ENCODE data around the gene USP7. TPM values are rescaled to one million over a fixed set of nuclear protein-coding genes. Genes with fewer than 3 reads are reported as not detected.
"Not testable (repeated sequence)": the region's sequence is repeated elsewhere in the genome, so short reads cannot be mapped to it uniquely, and the experiment has no call there.

USP7 gene
- total RNA-seq, 2 experiments from 2014 or later, result 162 to 166 TPM

- ChIA-PET POLR2A (interaction anchor here (1.4 kb wide), 1 partner anchor 19 kb away, joined by 5 read pairs; the partner anchor contains the start of gene CARHSP1), CTCF (no interaction called here)
- Mint-ChIP-seq H3K4me3 (no peak overlapping the region), H3K9me3 (no peaks in the 10 kb centered on the region), H3K27ac (no peak overlapping the region), H3K4me1 (peaks cover 30% of the 10 kb centered on the region), H3K36me3 (ENCODE audit: low read depth) (peaks cover 33% of the 10 kb centered on the region), H3K27me3 (peaks cover 5% of the 10 kb centered on the region)
- DNase-seq, result no peak
Measured at GRCh38 chr16:8887431-8887765, 76.3 kb downstream of the USP7 start.

- Mint-ChIP-seq H3K4me1 (peaks cover 24% of the 10 kb centered on the region), H3K9me3 (no peaks in the 10 kb centered on the region), H3K36me3 (ENCODE audit: low read depth) (peaks cover 27% of the 10 kb centered on the region), H3K4me3 (no peak overlapping the region), H3K27me3 (peaks cover 5% of the 10 kb centered on the region), H3K27ac (no peak overlapping the region)
- ChIA-PET CTCF (no interaction called here), POLR2A (interaction anchor here (0.6 kb wide), 1 partner anchor 77 kb away, joined by 3 read pairs; no protein-coding TSS in a partner anchor)
- no peak for DNase-seq
Measured at GRCh38 chr16:8886593-8887430, 76.9 kb downstream of the USP7 start.

- POLR2A ChIA-PET, result interaction anchor here (0.6 to 1.4 kb wide), 2 partner anchors 18 to 76 kb away, joined by 3 to 7 read pairs; partner anchors contain the start of gene CARHSP1
- Mint-ChIP-seq H3K27me3 (peaks cover 5% of the 10 kb centered on the region), H3K9me3 (no peaks in the 10 kb centered on the region), H3K4me3 (no peak overlapping the region), H3K36me3 (ENCODE audit: low read depth) (peaks cover 18% of the 10 kb centered on the region), H3K27ac (no peak overlapping the region), H3K4me1 (peaks cover 16% of the 10 kb centered on the region)
- DNase-seq, result no peak
- CTCF ChIA-PET, result no interaction called here
Measured at GRCh38 chr16:8885674-8886592, 77.8 kb downstream of the USP7 start.

GRCh38 chr16:8882725-8883377 is 80.9 kb downstream of the USP7 start:
- Mint-ChIP-seq H3K9me3 (no peaks in the 10 kb centered on the region), H3K4me3 (no peak overlapping the region), H3K36me3 (ENCODE audit: low read depth) (peaks cover 8% of the 10 kb centered on the region), H3K27me3 (peaks cover 5% of the 10 kb centered on the region), H3K4me1 (peaks cover 25% of the 10 kb centered on the region), H3K27ac (no peak overlapping the region)
- no peak for DNase-seq
- POLR2A ChIA-PET, result interaction anchor here (0.9 to 2.6 kb wide), 3 partner anchors 10 to 210 kb away, joined by 3 to 8 read pairs (median 5); partner anchors contain the start of gene CARHSP1
- CTCF ChIA-PET, result interaction anchor here (0.6 to 6.4 kb wide), 4 partner anchors 13 to 141 kb away, joined by 3 to 64 read pairs (median 4); partner anchors contain the start of gene CARHSP1

GRCh38 chr16:8882041-8882617 is 81.6 kb downstream of the USP7 start, which contains the start of gene LITAFD:
Gene LITAFD (plus strand): TSS chr16:8882351. CDS start chr16:8884356, 2,005 bp downstream.
- CTCF ChIA-PET, result interaction anchor here (0.6 to 6.4 kb wide), 10 partner anchors 9 to 315 kb away, joined by 3 to 64 read pairs (median 6); partner anchors contain the start of genes CARHSP1, PMM2 and TMEM186
- POLR2A ChIA-PET, result interaction anchor here (1.0 to 2.6 kb wide), 4 partner anchors 9 to 17 kb away, joined by 3 to 8 read pairs (median 4); partner anchors contain the start of gene CARHSP1
- DNase-seq, result no peak
- H3K4me1 Mint-ChIP-seq, result peaks cover 25% of the 10 kb centered on the region
- peaks cover 5% of the 10 kb centered on the region for H3K27me3 Mint-ChIP-seq
- H3K36me3 Mint-ChIP-seq (ENCODE audit: low read depth), result peaks cover 4% of the 10 kb centered on the region
- no peaks in the 10 kb centered on the region for H3K9me3 Mint-ChIP-seq
- no peak within 1 kb of the TSS for H3K4me3 Mint-ChIP-seq
- H3K27ac Mint-ChIP-seq, result no peak within 1 kb of the TSS

- POLR2A ChIA-PET, result interaction anchor here (0.7 to 3.6 kb wide), 7 partner anchors 10 to 210 kb away, joined by 3 to 29 read pairs (median 6); partner anchors contain the start of genes CARHSP1, HAPSTR1, PMM2 and TMEM186
- no peak for DNase-seq
- Mint-ChIP-seq H3K4me3 (no peak overlapping the region), H3K4me1 (peaks cover 24% of the 10 kb centered on the region), H3K27me3 (peaks cover 4% of the 10 kb centered on the region), H3K36me3 (ENCODE audit: low read depth) (no peaks in the 10 kb centered on the region), H3K9me3 (no peaks in the 10 kb centered on the region), H3K27ac (no peak overlapping the region)
- CTCF ChIA-PET, result interaction anchor here (0.7 to 6.4 kb wide), 30 partner anchors 9 to 314 kb away, joined by 3 to 64 read pairs (median 4); partner anchors contain the start of genes CARHSP1, PMM2 and TMEM186
Measured at GRCh38 chr16:8880839-8881510, 82.7 kb downstream of the USP7 start.

- no peak overlapping the region for H3K4me3 Mint-ChIP-seq
- CTCF ChIA-PET, result interaction anchor here (0.6 to 6.4 kb wide), 6 partner anchors 8 to 312 kb away, joined by 3 to 64 read pairs (median 18); partner anchors contain the start of genes CARHSP1, PMM2 and TMEM186
- H3K27me3 Mint-ChIP-seq, result no peaks in the 10 kb centered on the region
- H3K27ac Mint-ChIP-seq, result no peak overlapping the region
- no peaks in the 10 kb centered on the region for H3K9me3 Mint-ChIP-seq
- peaks cover 30% of the 10 kb centered on the region for H3K4me1 Mint-ChIP-seq
- POLR2A ChIA-PET, result interaction anchor here (0.6 to 3.6 kb wide), 2 partner anchors 10 to 14 kb away, joined by 3 to 29 read pairs; partner anchors contain the start of gene CARHSP1
- DNase-seq, result no peak
- H3K36me3 Mint-ChIP-seq (ENCODE audit: low read depth), result no peaks in the 10 kb centered on the region
Measured at GRCh38 chr16:8878523-8878911, 85.2 kb downstream of the USP7 start.

- CTCF ChIA-PET, result interaction anchor here (0.6 to 6.4 kb wide), 4 partner anchors 8 to 311 kb away, joined by 3 to 64 read pairs (median 12); partner anchors contain the start of gene CARHSP1
- no peak for DNase-seq
- Mint-ChIP-seq H3K27ac (no peak overlapping the region), H3K27me3 (no peaks in the 10 kb centered on the region), H3K4me3 (no peak overlapping the region), H3K36me3 (ENCODE audit: low read depth) (no peaks in the 10 kb centered on the region), H3K4me1 (peaks cover 31% of the 10 kb centered on the region), H3K9me3 (no peaks in the 10 kb centered on the region)
- POLR2A ChIA-PET, result interaction anchor here (0.6 to 3.6 kb wide), 2 partner anchors 9 to 13 kb away, joined by 3 to 29 read pairs; partner anchors contain the start of gene CARHSP1
Measured at GRCh38 chr16:8877894-8878522, 85.7 kb downstream of the USP7 start.

GRCh38 chr16:8875317-8875716 is 88.4 kb downstream of the USP7 start:
- H3K9me3 Mint-ChIP-seq; H3K27me3 Mint-ChIP-seq; H3K4me3 Mint-ChIP-seq; CTCF ChIA-PET; DNase-seq; H3K36me3 Mint-ChIP-seq (ENCODE audit: low read depth); POLR2A ChIA-PET; H3K27ac Mint-ChIP-seq: not testable (repeated sequence)
- peaks cover 39% of the 10 kb centered on the region for H3K4me1 Mint-ChIP-seq

GRCh38 chr16:8874388-8874787 is 89.3 kb downstream of the USP7 start:
- no peaks in the 10 kb centered on the region for H3K27me3 Mint-ChIP-seq
- no peaks in the 10 kb centered on the region for H3K36me3 Mint-ChIP-seq (ENCODE audit: low read depth)
- peaks cover 43% of the 10 kb centered on the region for H3K4me1 Mint-ChIP-seq
- no peak overlapping the region for H3K4me3 Mint-ChIP-seq
- ChIA-PET CTCF (interaction anchor here (0.6 to 1.2 kb wide), 3 partner anchors 10 to 1623 kb away, joined by 3 to 4 read pairs (median 3); no protein-coding TSS in a partner anchor), POLR2A (interaction anchor here (0.6 to 1.2 kb wide), 5 partner anchors 17 to 252 kb away, joined by 3 read pairs; partner anchors contain the start of gene PMM2)
- DNase-seq, result no peak
- H3K27ac Mint-ChIP-seq, result no peak overlapping the region
- no peaks in the 10 kb centered on the region for H3K9me3 Mint-ChIP-seq

GRCh38 chr16:8873866-8874195 is 89.9 kb downstream of the USP7 start:
- H3K4me3 Mint-ChIP-seq, H3K27me3 Mint-ChIP-seq: not testable (repeated sequence)
- CTCF ChIA-PET, result interaction anchor here (0.6 to 1.2 kb wide), 4 partner anchors 10 to 1623 kb away, joined by 3 to 4 read pairs (median 3); no protein-coding TSS in a partner anchor

More at GRCh38 chr16:8873866-8874195, 89.9 kb downstream of the USP7 start:
- H3K4me1 Mint-ChIP-seq, result peaks cover 45% of the 10 kb centered on the region
- not testable (repeated sequence) for H3K36me3 Mint-ChIP-seq (ENCODE audit: low read depth); DNase-seq; H3K9me3 Mint-ChIP-seq; H3K27ac Mint-ChIP-seq
- POLR2A ChIA-PET, result interaction anchor here (0.6 to 1.2 kb wide), 3 partner anchors 17 to 252 kb away, joined by 3 read pairs; no protein-coding TSS in a partner anchor
